ENCODE data around the gene CASS4.
"Not testable (repeated sequence)": the region's sequence is repeated elsewhere in the genome, so short reads cannot be mapped to it uniquely, and the experiment has no call there.

CASS4 gene

GRCh38 chr20:56392881-56393482 is 19.1 kb upstream of the CASS4 start:
- DNase-seq: no peak

GRCh38 chr20:56393653-56394052 is 18.4 kb upstream of the CASS4 start:
- no peak for DNase-seq

- no peak for DNase-seq
Observed at GRCh38 chr20:56395166-56395565, 16.9 kb upstream of the CASS4 start.

- peak in 1 of 2 donors; percentile 69 for DNase-seq
Observed at GRCh38 chr20:56400001-56400640, 11.9 kb upstream of the CASS4 start.

GRCh38 chr20:56403465-56403864 is 8.6 kb upstream of the CASS4 start:
- no peak for DNase-seq

- not testable (repeated sequence) for DNase-seq
Observed at GRCh38 chr20:56405356-56405755, 6.7 kb upstream of the CASS4 start.

- DNase-seq: no peak
Observed at GRCh38 chr20:56406910-56407309, 5.2 kb upstream of the CASS4 start.

- DNase-seq: no peak
Observed at GRCh38 chr20:56409521-56409920, 2.5 kb upstream of the CASS4 start.

- DNase-seq: no peak
Observed at GRCh38 chr20:56409956-56410355, 2.1 kb upstream of the CASS4 start.

GRCh38 chr20:56411287-56411686 is 773 bp upstream of the CASS4 start:
- not testable (repeated sequence) for DNase-seq

GRCh38 chr20:56412473-56412790 is 372 bp downstream of the CASS4 start:
- no peak for DNase-seq

- DNase-seq: no peak
Observed at GRCh38 chr20:56412949-56413348, 889 bp downstream of the CASS4 start.

- no peak for DNase-seq
Observed at GRCh38 chr20:56414842-56415765, 3.0 kb downstream of the CASS4 start.

GRCh38 chr20:56417402-56417801 is 5.3 kb downstream of the CASS4 start:
- DNase-seq: no peak

GRCh38 chr20:56417911-56418310 is 5.9 kb downstream of the CASS4 start:
- DNase-seq: no peak

- DNase-seq: no peak
Observed at GRCh38 chr20:56418385-56418861, 6.4 kb downstream of the CASS4 start.

- DNase-seq: no peak
Observed at GRCh38 chr20:56420028-56420427, 8.0 kb downstream of the CASS4 start.

- no peak for DNase-seq
Observed at GRCh38 chr20:56420940-56421688, 9.1 kb downstream of the CASS4 start.

GRCh38 chr20:56422076-56422823 is 10.2 kb downstream of the CASS4 start:
- no peak for DNase-seq

- DNase-seq: no peak
Observed at GRCh38 chr20:56422824-56423189, 10.7 kb downstream of the CASS4 start.

GRCh38 chr20:56423211-56423610 is 11.2 kb downstream of the CASS4 start:
- no peak for DNase-seq

GRCh38 chr20:56423886-56424285 is 11.8 kb downstream of the CASS4 start:
- no peak for DNase-seq

Measured in hippocampal formation (tissue), 2 donors.